ENCODE measurements around the gene FH.

Gene FH

DNA sequence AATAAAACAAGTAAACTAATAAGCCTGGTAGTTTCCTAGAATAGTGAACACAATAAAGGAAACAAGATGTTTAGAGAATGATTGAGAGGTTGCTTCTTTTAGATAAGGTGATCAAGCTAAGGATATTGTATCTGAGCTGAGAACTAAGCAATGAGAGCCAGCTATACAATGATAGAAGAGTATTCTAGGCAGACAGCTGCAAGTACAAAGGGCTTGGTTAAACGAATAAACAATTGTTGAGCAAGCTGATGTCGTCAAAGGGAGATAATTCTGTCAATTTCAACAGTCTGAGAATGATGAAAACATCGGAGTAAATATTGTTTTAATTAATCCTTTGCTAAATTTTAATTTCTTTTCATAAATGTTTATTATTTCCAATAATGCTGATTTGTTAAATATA, 5.5 kb upstream of the FH start:
- no peak for DNase-seq (ENCODE audit: low read depth in 3 of 3, low spot score in 1 of 3)

GRCh38 chr1:241521718-241522117, 2.2 kb upstream of the FH start:
- no peak for DNase-seq (ENCODE audit: low read depth in 3 of 3, low spot score in 1 of 3)

GRCh38 chr1:241520080-241520465, 518 bp upstream of the FH start:
- no peak for DNase-seq (ENCODE audit: low read depth in 3 of 3, low spot score in 1 of 3)

DNA sequence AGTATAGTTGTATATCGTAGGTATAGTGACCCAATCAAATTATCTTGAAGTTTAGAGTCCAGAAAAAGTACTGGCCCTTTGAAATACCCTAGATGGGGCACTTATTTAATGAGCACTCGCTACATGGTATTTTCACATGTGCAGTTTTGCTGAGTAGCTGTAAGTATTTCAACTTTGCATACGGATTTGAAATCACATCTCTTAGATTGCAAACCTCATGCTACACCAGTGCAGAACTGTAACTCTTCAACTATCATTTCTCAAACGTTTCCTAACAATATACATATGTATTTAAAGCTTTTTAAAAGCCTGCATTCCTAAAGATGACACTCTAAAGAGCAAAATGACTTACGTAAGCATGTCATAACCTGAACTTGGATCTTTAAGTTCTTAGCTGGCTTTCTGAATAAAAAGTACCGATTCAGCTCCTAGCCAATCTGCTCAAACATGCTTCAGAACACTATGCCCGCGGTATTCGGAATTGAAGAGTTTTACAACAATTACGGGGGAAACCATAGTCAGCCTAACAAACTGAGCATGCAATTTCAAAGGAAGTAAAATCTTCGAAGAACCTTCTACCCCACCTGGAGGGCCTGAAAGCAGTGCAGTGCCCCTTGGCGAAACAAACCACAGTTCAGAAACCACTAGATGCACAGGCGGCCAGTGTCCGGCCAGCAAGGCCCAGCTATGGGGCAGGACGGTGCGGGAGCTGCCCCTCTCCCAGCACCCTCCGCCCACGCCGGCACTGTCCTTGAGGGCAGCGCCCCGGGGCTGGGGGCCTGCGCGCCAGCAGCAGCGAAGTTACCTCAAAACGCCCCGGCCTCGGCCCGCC, 863 bp downstream of the FH start:
- DNase-seq (ENCODE audit: low read depth in 3 of 3, low spot score in 1 of 3) = peak in 1 of 3 donors; percentile 11

- DNase-seq (ENCODE audit: low read depth in 3 of 3, low spot score in 1 of 3) = no peak
Measured at GRCh38 chr1:241513378-241513777, 6.2 kb downstream of the FH start.

- no peak for DNase-seq (ENCODE audit: low read depth in 3 of 3, low spot score in 1 of 3)
Measured at GRCh38 chr1:241507189-241507863, 12.2 kb downstream of the FH start.

GRCh38 chr1:241503444-241503843, 16.1 kb downstream of the FH start:
- DNase-seq (ENCODE audit: low read depth in 3 of 3, low spot score in 1 of 3) = no peak

- DNase-seq (ENCODE audit: low read depth in 3 of 3, low spot score in 1 of 3) = no peak
Measured at GRCh38 chr1:241499910-241500309, 19.6 kb downstream of the FH start.

- no peak for DNase-seq (ENCODE audit: low read depth in 3 of 3, low spot score in 1 of 3)
Measured at GRCh38 chr1:241495741-241496140, 23.8 kb downstream of the FH start.

DNA sequence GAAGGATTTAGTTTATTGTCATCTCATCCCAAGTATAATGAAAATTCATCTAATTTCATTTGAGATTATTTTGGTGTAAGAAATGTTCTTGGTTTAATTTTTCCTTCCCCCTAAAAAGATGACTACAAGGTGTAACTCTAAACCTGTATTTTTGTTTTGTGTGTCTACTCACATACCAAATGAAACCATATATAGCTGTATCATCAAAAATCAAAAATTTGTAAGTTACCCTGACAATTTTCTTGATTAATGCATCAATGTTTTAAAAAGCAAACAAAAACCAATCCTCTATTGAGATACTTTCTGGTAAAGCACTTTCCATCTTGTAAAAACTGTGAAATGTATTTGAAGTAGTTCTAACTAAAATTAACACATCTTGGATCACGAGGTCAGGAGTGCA, 30.8 kb downstream of the FH start:
- DNase-seq (ENCODE audit: low read depth in 3 of 3, low spot score in 1 of 3) = no peak

GRCh38 chr1:241485554-241485992, 34.0 kb downstream of the FH start:
- no peak for DNase-seq (ENCODE audit: low read depth in 3 of 3, low spot score in 1 of 3)

DNA sequence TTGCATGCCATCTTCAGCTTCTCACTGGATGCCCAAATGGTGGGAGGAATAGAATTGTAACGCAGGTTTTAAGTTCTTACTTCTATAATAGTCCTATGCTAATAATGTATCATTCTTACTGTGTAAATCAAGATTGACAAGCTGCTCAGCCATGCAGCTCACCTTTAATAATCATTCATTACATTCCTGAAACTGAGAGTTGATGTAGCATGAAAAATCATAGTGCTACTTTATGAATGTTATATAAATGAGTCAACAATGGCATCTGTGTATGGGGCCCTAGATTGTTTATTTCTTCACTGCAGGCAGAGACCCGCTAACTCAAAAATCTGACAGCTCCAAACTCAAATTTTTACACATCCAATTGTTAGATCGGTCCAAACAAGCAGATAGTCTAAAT, 34.4 kb downstream of the FH start:
- DNase-seq (ENCODE audit: low read depth in 3 of 3, low spot score in 1 of 3) = no peak

DNA sequence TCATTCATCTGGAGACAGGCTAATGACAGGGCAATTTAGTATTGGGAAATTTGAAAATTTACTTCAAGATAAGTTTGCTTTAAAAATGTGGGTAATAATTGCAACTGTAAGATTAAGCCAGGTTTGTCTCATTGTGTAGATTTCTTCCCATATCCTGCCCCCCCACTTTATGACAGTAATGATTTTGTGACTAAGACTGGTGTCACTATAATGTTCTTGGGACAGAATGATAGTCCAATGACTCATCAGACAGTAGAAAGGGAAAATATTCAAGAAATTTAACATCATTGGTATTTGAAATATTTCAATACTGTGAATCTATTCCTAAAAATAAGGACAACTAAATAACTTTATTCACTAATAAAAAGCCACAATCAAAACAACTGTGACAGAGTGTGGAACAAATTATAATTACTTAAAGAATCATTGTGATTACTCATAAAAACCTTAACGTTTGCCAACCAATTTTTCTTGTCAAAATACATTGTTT, 36.7 kb downstream of the FH start:
- no peak for DNase-seq (ENCODE audit: low read depth in 3 of 3, low spot score in 1 of 3)

DNA sequence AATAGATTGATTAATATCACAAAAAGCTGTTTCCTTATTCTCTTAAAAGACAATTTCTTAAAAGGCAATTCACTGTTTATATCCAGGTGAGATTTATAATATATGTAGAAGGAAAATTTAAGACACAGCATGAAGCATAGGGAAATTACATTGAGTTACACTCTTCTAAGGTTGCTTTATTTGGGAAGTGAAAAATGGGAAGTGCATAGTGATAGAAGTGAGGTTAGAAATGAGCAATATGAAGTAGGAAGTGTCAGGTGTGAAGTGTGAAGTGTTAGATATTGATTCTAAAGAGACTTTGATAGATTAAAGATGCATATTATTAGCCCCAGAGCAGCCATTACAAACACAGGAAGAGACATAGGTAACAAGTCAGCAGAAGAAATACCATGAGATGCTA, 40.3 kb downstream of the FH start:
- DNase-seq (ENCODE audit: low read depth in 3 of 3, low spot score in 1 of 3) = no peak

- DNase-seq (ENCODE audit: low read depth in 3 of 3, low spot score in 1 of 3) = no peak
Measured at GRCh38 chr1:241475671-241476070, 43.9 kb downstream of the FH start.

DNA sequence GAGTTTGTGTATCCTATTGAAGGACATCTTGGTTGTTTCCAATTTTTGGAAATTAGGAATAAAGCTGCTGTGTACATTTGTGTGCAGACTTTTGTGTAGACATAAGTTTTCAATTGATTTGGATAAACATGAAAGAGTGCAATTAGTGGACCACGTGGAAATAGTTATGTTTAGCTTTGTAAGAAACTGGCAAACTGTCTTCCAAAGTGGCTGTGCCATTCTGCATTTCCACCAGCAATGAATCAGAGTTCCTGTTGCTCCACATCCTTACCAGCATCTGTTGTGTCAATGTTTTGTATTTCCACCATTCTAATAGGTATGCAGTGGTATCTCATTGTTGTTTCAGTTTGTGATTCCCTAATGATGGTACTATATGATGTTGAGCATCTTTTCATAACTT, 46.5 kb downstream of the FH start:
- no peak for DNase-seq (ENCODE audit: low read depth in 3 of 3, low spot score in 1 of 3)

DNA sequence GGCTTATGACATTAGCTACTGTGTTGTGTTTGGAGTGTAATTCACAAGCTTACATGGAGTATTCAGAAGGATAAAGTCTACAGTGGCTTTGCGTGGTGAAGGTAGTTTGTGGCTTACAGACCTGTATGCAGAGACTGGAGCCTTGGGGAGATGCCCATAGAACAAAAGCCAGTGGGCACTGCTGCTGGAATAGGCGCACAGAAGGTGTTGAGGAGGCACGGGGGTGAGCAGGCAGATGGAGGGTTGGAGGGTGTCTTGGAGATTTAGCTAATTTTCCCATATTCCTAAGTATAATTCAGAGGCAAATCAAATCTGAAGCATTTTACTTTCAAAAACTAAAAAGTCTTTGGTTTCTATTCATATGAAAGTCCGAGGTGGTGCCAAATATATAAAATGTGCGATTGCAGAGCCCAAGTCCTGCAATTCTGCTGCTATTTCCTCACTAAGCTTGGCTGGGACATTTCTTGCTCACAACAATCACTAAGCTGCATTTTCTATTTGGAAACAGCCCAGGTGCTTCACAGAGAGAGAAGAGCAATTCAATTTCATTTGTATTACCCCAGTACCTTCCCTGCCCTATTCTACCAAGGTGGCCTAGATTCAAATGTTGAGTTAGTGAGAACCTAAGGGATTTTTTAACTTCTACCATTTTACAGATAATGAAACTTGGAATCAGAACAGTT, 48.5 kb downstream of the FH start:
- no peak for DNase-seq (ENCODE audit: low read depth in 3 of 3, low spot score in 1 of 3)

DNA sequence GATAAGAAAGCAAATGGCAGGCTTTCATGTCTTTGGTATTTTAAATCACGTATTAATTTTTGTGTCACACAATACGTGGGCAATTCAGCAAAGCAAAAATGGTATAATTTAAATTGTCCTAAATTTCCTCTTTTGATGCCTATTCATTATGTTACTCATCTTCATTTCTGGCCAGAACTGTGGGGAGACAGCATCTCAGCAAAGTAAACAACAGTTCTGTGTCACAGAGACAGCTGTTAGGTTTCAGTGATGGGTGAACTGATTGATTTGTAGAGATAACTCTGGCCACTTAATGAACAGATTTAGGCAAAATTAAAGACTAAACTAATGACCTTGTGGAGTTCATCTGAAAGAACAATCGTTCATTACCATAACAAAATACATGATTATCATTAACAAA, 49.2 kb downstream of the FH start:
- DNase-seq (ENCODE audit: low read depth in 3 of 3, low spot score in 1 of 3) = no peak

DNA sequence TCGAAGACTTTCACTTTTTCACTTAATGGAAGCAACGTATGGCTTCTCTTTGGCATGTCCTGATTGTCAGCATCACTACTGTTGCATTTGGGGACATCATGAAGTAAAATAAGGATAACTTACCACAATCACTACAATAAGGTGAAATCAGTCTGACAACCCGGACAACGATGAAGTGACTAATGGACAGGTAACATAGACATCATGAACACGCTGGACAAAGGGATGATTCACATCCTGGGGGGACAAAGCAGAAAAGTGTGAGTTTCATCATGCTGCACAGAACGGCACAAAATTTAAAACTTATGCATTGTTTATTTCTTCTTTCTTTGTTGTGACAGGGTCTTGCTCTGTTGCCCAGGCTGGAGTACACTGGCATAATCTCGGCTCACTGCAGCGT, 53.9 kb downstream of the FH start:
- no peak for DNase-seq (ENCODE audit: low read depth in 3 of 3, low spot score in 1 of 3)

DNA sequence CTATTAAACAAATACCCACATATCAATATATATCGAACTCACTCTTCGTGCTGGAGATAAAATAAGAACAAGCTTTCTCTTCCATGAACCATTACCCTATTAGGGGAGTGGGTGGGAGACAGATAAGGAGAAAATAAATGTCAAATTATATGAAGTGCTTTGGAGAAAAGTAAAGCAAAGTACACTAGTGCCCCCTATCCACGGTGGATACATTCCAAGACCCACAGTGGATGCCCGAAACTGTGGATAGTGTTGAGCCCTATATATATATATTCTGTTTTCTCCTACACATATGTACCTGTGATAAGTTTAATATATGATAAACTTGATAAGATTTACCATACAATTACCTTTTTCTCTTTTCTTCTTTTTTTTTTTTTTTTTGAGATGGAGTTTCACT, 54.6 kb downstream of the FH start:
- DNase-seq (ENCODE audit: low read depth in 3 of 3, low spot score in 1 of 3) = no peak

GRCh38 chr1:241462391-241462790, 57.2 kb downstream of the FH start:
- DNase-seq (ENCODE audit: low read depth in 3 of 3, low spot score in 1 of 3) = no peak
